Fibroblast of gingiva (primary cell): Measurements from ENCODE around the gene ATP23.

Experiments
- DNase-seq: peaks from one replicate; pipeline ENCODE4 v3.0.0-alpha.2; 2011; ENCODE audit warnings: low read depth

The ATP23 gene

DNA sequence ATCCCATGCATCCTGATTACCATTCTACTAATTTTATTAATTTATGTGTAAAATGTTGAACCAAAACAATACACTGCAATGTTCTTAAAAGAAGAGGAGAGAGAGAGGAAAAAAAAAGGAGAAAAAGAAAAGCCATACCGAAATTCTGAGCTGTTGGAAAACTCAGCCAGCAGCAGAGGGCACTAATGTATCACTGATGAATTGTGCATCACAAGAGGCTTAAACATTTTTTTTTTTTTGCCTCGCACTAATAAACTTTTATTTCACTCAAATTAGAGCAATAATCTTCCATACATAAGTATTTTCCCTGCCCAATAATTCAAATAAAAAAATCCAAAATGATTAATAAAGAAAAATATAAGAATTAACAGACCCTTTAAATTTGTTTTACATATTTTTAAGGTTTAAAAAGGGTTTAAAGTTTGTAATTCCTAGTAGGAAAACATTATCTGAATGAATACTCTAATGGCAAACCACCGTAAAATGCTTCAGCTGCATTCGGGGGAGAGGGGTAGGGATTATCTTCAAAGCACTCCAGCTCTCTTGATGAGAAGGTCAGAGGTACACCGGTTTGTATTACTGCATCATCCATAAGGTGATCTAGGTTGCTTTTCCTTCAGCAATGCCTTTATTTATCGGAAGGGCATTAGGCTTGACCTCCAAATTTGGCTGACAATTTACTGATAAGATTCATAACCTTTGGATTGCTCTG lies 41.9 kb downstream of the ATP23 start:
- DNase-seq: peak; percentile 56

- no peak for DNase-seq
These were observed 42.6 kb downstream of the ATP23 start for GRCh38 chr12:57983858-57984505.

DNA sequence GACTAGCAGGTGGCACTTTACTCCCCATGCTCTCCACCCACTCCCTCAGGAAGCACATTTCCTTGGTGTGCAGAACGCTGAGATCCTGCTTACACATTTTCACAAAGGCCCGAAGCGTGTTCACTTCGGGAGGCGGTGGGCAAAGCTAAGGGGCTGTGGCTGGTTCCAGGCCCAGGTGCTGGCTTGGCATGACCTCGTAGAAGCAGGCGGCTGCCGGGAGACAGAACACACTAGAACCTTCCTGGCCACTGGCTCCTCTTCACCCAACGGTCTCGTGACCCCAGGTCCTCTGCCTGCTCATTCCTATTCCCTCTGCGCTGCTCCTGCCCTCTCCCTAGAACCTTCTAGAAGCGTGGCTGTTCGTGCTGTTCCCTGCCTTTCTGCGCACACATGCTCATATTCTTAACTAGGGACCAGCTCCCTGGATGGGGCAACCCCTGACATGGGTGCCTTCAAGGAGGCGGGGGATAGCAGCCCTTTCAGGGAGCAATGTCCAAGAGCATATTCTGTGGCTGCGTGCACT lies 43.3 kb downstream of the ATP23 start:
- DNase-seq: no peak

DNA sequence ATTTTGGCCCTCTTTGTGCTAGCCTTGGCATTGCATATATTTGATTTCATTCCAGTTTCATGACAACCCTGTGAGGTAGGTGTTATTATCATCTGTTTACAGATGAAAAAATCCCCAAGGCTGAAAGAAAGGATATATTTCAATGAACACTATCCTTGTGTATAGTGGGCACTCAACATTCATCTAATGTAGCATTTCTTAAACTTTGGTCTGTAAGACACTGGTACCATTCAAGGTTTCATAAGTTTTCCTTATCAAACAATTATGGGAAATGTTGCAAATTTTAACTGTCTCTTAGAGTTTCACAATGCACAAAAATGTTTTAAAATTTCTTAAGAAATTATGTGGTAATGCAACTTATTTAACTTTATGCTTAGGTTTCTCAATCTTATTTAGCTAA lies 44.3 kb downstream of the ATP23 start:
- peak; percentile 43 for DNase-seq

- DNase-seq: no peak
These were observed 48.5 kb downstream of the ATP23 start for GRCh38 chr12:57989838-57990237.

DNA sequence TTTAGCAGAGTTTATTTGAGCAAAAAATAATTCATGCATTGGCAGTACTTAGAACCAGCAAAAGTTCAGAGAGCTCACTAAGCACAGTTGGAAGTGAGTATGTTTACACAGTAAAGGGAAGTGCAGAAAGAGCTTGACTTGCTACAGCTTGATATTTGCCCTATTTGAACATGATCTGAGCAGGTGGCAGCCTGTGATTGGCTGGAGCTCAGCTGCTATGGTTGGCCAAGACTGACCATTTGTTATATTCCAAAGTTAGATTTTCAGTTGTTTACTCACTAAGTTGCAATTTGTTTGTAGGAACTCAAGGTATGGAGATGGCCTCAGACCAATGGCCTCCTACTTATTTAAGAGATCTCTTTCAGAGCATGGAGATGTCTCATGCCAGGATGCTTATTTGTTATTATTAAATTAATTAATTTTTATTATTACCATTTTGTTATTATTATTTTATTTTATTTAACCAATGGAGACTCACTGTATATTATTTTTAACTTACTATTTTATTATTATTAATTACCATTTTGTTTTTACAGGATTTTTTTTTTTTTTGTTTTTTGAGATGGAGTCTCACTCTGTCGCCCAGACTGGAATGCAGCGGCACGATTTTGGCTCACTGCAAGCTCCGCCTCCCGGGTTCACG lies 49.0 kb downstream of the ATP23 start:
- DNase-seq: no peak

GRCh38 chr12:57992001-57992400 lies 50.6 kb downstream of the ATP23 start:
- no peak for DNase-seq

DNA sequence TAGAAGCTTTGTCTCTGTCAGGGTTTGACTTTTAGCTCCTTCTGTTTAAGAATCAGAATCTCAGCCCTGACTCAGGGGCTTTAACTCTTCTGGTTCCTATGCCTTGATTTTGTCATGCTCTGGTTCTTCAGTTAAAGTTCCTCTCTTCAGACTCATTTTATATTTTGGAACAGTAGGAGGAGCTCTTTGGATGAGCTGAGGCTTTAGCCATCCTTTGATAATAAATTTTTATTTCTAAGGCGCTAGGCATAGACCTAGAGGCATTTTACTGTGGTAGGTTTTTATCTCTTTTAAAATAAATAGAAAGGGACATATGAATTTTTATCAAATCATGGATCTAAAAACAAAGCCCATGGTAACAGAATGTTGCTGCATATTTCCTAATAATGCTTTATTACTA lies 51.7 kb downstream of the ATP23 start:
- DNase-seq: no peak

DNA sequence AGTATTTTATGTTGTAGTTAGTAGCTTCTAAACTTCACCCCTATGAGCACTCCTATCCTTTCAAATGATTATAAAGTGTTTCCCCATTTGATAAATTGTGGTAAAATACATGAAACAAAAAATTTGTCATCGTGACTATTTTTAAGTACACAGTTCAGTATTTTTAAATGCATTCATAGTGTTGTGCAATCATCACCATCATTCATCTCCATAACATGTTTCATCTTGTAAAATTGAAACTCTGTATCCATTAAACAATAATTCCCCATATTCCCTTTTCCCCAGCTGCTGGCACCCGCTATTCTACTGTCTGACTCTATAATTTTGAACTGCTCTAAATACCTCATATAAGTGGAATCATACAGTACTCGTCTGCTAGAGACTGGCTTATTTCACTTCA lies 52.5 kb downstream of the ATP23 start:
- DNase-seq: no peak

DNA sequence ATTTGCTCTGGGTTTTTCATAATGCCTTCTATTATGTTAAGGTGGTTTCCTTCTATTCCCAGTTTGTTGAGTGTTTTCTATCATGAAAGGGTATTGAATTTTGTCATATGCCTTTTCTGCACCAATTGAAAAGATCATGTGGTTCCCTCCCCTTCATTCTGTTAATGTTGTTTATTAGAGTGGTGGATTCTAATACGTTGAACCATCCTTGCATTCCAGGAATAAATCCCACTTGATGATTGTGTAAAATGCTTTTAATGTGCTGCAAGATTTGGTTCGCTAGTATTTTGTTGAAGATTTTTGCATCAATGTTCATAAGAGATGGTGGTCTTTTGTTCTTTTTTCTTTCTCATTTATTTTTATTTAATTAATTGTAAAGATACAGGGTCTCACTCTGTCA lies 55.2 kb downstream of the ATP23 start:
- no peak for DNase-seq

GRCh38 chr12:57998251-57998650 lies 56.9 kb downstream of the ATP23 start:
- DNase-seq: no peak

- no peak for DNase-seq
These were observed 59.1 kb downstream of the ATP23 start for GRCh38 chr12:58000499-58000898.

DNA sequence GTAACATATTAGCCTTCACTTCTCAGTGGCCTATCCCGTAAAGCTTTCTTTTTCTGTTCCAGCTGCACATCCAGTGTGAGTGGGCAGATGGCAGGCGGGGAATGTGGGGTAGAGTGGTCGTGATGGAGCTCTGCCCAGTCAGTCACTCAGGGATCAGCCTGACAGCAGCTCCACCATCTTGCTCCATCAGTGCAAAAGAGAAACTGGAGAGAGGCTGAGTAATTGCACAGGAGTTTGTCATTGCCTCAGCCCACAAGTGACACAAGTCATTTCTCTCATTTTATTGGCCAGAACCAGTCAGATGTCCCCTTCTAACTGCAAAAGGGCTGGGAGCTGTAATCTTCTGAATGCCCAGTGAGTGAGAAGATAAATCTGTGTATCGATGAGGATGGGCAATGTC lies 66.5 kb downstream of the ATP23 start:
- no peak for DNase-seq

- DNase-seq: no peak
These were observed 67.3 kb downstream of the ATP23 start for GRCh38 chr12:58008634-58009033.
